Duodenal mucosa (tissue), 2 donors: ENCODE results near the gene TSPAN5.

Experiments used
- H3K27ac ChIP-seq: one replicate; pipeline ENCODE4 v1.7.0; 2013; ENCODE audit warnings: low read depth, low read length
- H3K27me3 ChIP-seq, 2 donors: one replicate each; pipeline ENCODE4 v1.7.0; 2013; ENCODE audit warnings: low read length in 2 of 2, control low read depth in 1 of 2; ENCODE audit not compliant: insufficient read depth in 2 of 2, control insufficient read depth in 1 of 2
- H3K36me3 ChIP-seq, 2 donors: one replicate each; pipeline ENCODE4 v1.7.0; 2013; ENCODE audit warnings: low read length in 2 of 2, control low read depth in 1 of 2; ENCODE audit not compliant: insufficient read depth in 2 of 2, control insufficient read depth in 1 of 2
- H3K4me1 ChIP-seq, 2 donors: one replicate each; pipeline ENCODE4 v1.7.0; 2013; ENCODE audit warnings: low read length in 2 of 2, control low read depth in 1 of 2; ENCODE audit not compliant: insufficient read depth in 2 of 2, control insufficient read depth in 1 of 2
- H3K4me3 ChIP-seq, 2 donors: one replicate each; pipeline ENCODE4 v1.7.0; 2013; ENCODE audit warnings: low read length in 2 of 2, low read depth in 1 of 2
- H3K9ac ChIP-seq, 2 donors: one replicate each; pipeline ENCODE4 v1.7.0; 2013; ENCODE audit warnings: low read length in 2 of 2, low read depth in 1 of 2
- H3K9me3 ChIP-seq, 2 donors: one replicate each; pipeline ENCODE4 v1.7.0; 2013; ENCODE audit warnings: low read length in 2 of 2, control low read depth in 1 of 2; ENCODE audit not compliant: control insufficient read depth in 1 of 2

Gene TSPAN5

DNA sequence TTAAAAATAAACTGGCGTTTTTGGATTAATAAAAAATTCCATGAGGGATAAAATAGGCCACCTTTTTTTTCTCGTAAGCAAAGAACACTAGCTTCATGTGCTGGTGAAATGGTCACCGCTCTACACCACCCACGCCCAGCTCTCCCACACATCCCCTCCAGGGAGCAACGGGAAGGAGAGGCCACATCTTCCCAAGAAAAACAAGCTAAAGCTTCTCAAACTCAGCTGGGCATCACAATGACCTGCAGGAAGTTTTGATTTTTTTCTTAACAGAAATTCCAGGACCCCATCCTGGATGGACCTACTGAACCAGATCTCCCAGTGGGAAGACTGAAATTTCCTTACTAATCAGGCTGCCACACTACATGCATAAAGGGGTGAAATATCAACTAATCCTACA, 9.8 kb downstream of the TSPAN5 start:
- Histone ChIP-seq H3K4me1 (no peaks in the 10 kb centered on the region), H3K36me3 (no peaks in the 10 kb centered on the region), H3K27ac (no peak overlapping the region), H3K9me3 (no peaks in the 10 kb centered on the region), H3K27me3 (no peaks in the 10 kb centered on the region), H3K9ac (no peak overlapping the region), H3K4me3 (no peak overlapping the region)

DNA sequence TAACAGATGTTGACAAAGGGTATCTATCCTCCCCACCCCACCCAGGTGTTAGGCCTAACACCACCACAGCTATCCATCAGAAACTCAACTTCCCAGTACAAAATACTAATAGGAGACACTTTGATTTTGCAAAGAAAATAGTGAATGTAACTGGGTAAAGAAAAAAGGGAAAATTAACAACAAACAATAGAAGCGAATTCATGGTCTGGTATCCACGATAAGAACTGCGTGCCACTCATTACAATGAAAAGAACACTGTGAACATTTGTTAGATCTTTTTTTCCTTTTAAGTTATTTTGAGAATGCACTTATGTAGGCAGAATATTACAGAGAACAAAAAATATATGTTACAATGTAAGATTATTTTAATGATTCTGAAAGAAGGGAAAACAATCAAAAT, 12.0 kb downstream of the TSPAN5 start:
- Histone ChIP-seq H3K4me1 (no peaks in the 10 kb centered on the region), H3K9me3 (no peaks in the 10 kb centered on the region), H3K27ac (no peak overlapping the region), H3K27me3 (no peaks in the 10 kb centered on the region), H3K4me3 (no peak overlapping the region), H3K9ac (no peak overlapping the region), H3K36me3 (no peaks in the 10 kb centered on the region)

GRCh38 chr4:98645527-98645926, 12.9 kb downstream of the TSPAN5 start:
- Histone ChIP-seq H3K9me3 (no peaks in the 10 kb centered on the region), H3K27ac (no peak overlapping the region), H3K27me3 (no peaks in the 10 kb centered on the region), H3K36me3 (no peaks in the 10 kb centered on the region), H3K9ac (no peak overlapping the region), H3K4me1 (no peaks in the 10 kb centered on the region), H3K4me3 (no peak overlapping the region)

DNA sequence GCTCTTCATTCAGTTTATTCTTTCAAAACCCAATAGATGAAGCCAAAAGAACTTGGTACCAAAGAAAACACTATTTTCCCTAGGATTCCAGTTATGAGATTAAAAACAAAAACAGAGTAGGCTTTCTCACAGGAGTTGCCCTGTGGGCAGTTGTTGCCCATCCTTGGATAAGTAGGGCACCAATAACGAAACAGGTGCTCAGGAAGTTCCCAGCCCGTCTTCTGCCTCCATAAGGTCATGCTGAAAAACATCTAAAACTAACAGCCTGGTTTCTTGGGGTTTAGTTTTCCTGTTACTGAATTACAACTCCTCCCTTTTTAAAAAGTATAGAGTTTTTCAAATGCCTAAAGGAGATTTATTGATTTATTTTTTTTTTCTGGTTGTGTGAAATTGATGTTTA, 14.7 kb downstream of the TSPAN5 start:
- Histone ChIP-seq H3K9ac (no peak overlapping the region), H3K4me1 (no peaks in the 10 kb centered on the region), H3K9me3 (no peaks in the 10 kb centered on the region), H3K36me3 (no peaks in the 10 kb centered on the region), H3K27ac (no peak overlapping the region), H3K27me3 (no peaks in the 10 kb centered on the region), H3K4me3 (no peak overlapping the region)

- Histone ChIP-seq H3K27me3 (no peaks in the 10 kb centered on the region), H3K9me3 (no peaks in the 10 kb centered on the region), H3K4me1 (no peaks in the 10 kb centered on the region), H3K9ac (no peak overlapping the region), H3K4me3 (no peak overlapping the region), H3K27ac (no peak overlapping the region), H3K36me3 (no peaks in the 10 kb centered on the region)
Observed at GRCh38 chr4:98642991-98643426, 15.4 kb downstream of the TSPAN5 start.

- Histone ChIP-seq H3K9ac (no peak overlapping the region), H3K27me3 (no peaks in the 10 kb centered on the region), H3K36me3 (no peaks in the 10 kb centered on the region), H3K4me1 (no peaks in the 10 kb centered on the region), H3K27ac (no peak overlapping the region), H3K9me3 (no peaks in the 10 kb centered on the region), H3K4me3 (no peak overlapping the region)
Observed at GRCh38 chr4:98641906-98642668, 16.3 kb downstream of the TSPAN5 start.

GRCh38 chr4:98641376-98641775, 17.0 kb downstream of the TSPAN5 start:
- H3K9ac ChIP-seq, result no peak overlapping the region
- no peak overlapping the region for H3K4me3 ChIP-seq
- no peaks in the 10 kb centered on the region for H3K4me1 ChIP-seq
- no peaks in the 10 kb centered on the region for H3K9me3 ChIP-seq
- no peaks in the 10 kb centered on the region for H3K27me3 ChIP-seq
- H3K36me3 ChIP-seq, result no peaks in the 10 kb centered on the region
- no peak overlapping the region for H3K27ac ChIP-seq

GRCh38 chr4:98639523-98639922, 18.9 kb downstream of the TSPAN5 start:
- Histone ChIP-seq H3K9ac (no peak overlapping the region), H3K9me3 (no peaks in the 10 kb centered on the region), H3K4me1 (no peaks in the 10 kb centered on the region), H3K27ac (no peak overlapping the region), H3K36me3 (no peaks in the 10 kb centered on the region), H3K4me3 (peak overlapping the region; percentile 3 to 6), H3K27me3 (no peaks in the 10 kb centered on the region)

- Histone ChIP-seq H3K4me1 (no peaks in the 10 kb centered on the region), H3K27ac (no peak overlapping the region), H3K36me3 (no peaks in the 10 kb centered on the region), H3K27me3 (no peaks in the 10 kb centered on the region), H3K9ac (no peak overlapping the region), H3K9me3 (no peaks in the 10 kb centered on the region), H3K4me3 (peak overlapping the region; percentile 3 to 6)
Observed at GRCh38 chr4:98639108-98639507, 19.3 kb downstream of the TSPAN5 start.

- Histone ChIP-seq H3K36me3 (no peaks in the 10 kb centered on the region), H3K4me1 (no peaks in the 10 kb centered on the region), H3K9me3 (no peaks in the 10 kb centered on the region), H3K27me3 (no peaks in the 10 kb centered on the region), H3K9ac (no peak overlapping the region), H3K27ac (no peak overlapping the region), H3K4me3 (no peak overlapping the region)
Observed at GRCh38 chr4:98638661-98639060, 19.8 kb downstream of the TSPAN5 start.
